HuH-7.5 (cell line): ENCODE results near the gene RARRES2.
"Not testable (repeated sequence)": the region's sequence is repeated elsewhere in the genome, so short reads cannot be mapped to it uniquely, and the experiment has no call there.

ENCODE experiments used
- DNase-seq: peaks from one replicate; pipeline ENCODE4 v3.0.0; 2011; ENCODE audit warnings: low spot score

RARRES2 gene

GRCh38 chr7:150341263-150342120 lies at the start of gene RARRES2:
Gene RARRES2, minus strand, starts transcription at chr7:150341629. Its CDS starts 1,020 bp downstream, at chr7:150340609.
- no peak for DNase-seq

GRCh38 chr7:150390205-150390604 lies 48.8 kb upstream of the RARRES2 start:
- DNase-seq = no peak

- no peak for DNase-seq
These were observed 48.0 kb upstream of the RARRES2 start for GRCh38 chr7:150389532-150389816.

- no peak for DNase-seq
These were observed 47.5 kb upstream of the RARRES2 start for GRCh38 chr7:150388709-150389531.

- DNase-seq = no peak
These were observed 46.9 kb upstream of the RARRES2 start for GRCh38 chr7:150388306-150388705.

GRCh38 chr7:150385884-150386283 lies 44.5 kb upstream of the RARRES2 start:
- not testable (repeated sequence) for DNase-seq

- DNase-seq = no peak
These were observed 43.9 kb upstream of the RARRES2 start for GRCh38 chr7:150385302-150385723.

GRCh38 chr7:150384406-150385301 lies 43.2 kb upstream of the RARRES2 start:
- no peak for DNase-seq

- no peak for DNase-seq
These were observed 42.4 kb upstream of the RARRES2 start for GRCh38 chr7:150383710-150384397.

- DNase-seq = no peak
These were observed 41.4 kb upstream of the RARRES2 start for GRCh38 chr7:150382844-150383225.

GRCh38 chr7:150382123-150382843 lies 40.9 kb upstream of the RARRES2 start:
- no peak for DNase-seq

GRCh38 chr7:150381785-150382122 lies 40.3 kb upstream of the RARRES2 start:
- DNase-seq = no peak

- DNase-seq = no peak
These were observed 39.7 kb upstream of the RARRES2 start for GRCh38 chr7:150381096-150381495.

- DNase-seq = no peak
These were observed 39.0 kb upstream of the RARRES2 start for GRCh38 chr7:150380463-150380862.

GRCh38 chr7:150379441-150380379 lies 38.3 kb upstream of the RARRES2 start:
- peak; percentile 47 for DNase-seq

- peak; percentile 99 for DNase-seq
These were observed 37.5 kb upstream of the RARRES2 start, which contains the start of gene ZNF775 for GRCh38 chr7:150378853-150379440. Gene ZNF775, plus strand, starts transcription at chr7:150379330. Its CDS starts 9,141 bp downstream, at chr7:150388471.

GRCh38 chr7:150378115-150378852 lies 36.9 kb upstream of the RARRES2 start:
- DNase-seq = peak; percentile 72

GRCh38 chr7:150377635-150378034 lies 36.2 kb upstream of the RARRES2 start:
- no peak for DNase-seq

- no peak for DNase-seq
These were observed 35.8 kb upstream of the RARRES2 start for GRCh38 chr7:150377196-150377595.
